Right atrium auricular region (tissue), 2 donors: ENCODE results near the gene NRXN3. TPM values are rescaled to one million over a fixed set of nuclear protein-coding genes. Genes with fewer than 3 reads are reported as not detected.

ENCODE experiments used
- DNase-seq: peaks from one replicate; pipeline ENCODE4 v3.0.0-alpha.2; 2019; ENCODE audit warnings: low spot score
- H3K27ac ChIP-seq, 2 donors: fragments of 200-600 bp; sonication (generic); 1 replicate in 1 of 2; 2 replicates in 1 of 2; pipeline ENCODE4 v1.5.1; 2016 to 2019
- H3K27me3 ChIP-seq, 2 donors: fragments of 200-600 bp; sonication (generic); one replicate each; pipeline versions ENCODE4 v1.5.1 to v1.6.0; 2017 to 2019
- H3K36me3 ChIP-seq: fragments of 200-600 bp; sonication (generic); one replicate; pipeline ENCODE4 v1.5.1; 2016
- H3K4me1 ChIP-seq, 2 donors: fragments of 200-600 bp; sonication (generic); one replicate each; pipeline versions ENCODE4 v1.5.1 to v1.6.0; 2017 to 2019
- H3K4me3 ChIP-seq, 2 donors: fragments of 200-600 bp; sonication (generic); 1 replicate in 1 of 2; 2 replicates in 1 of 2; pipeline ENCODE4 v1.5.1; 2017 to 2019; ENCODE audit warnings: mild to moderate bottlenecking in 1 of 2, moderate library complexity in 1 of 2
- H3K9me3 ChIP-seq, 2 donors: fragments of 200-600 bp; sonication (generic); one replicate each; pipeline ENCODE4 v1.5.1; 2019
- total RNA-seq, 2 donors: library from RNA; depleted of rRNA; stranded (reverse); fragments of >200 nt; gene quantifications; one replicate each; pipeline ENCODE4 v1.1.0, GENCODE V29; 2016
- TF ChIP-seq, protein P1 (sequence below), 2 donors: fragments of 200-600 bp; sonication (generic); IDR thresholded peaks; one replicate each; pipeline ENCODE4 v1.5.1; 2019; ENCODE audit warnings: antibody characterized with exemption in 2 of 2

NRXN3 gene
- total RNA-seq, 2 donors from 2014 or later, result 2.0 to 2.3 TPM

DNA sequence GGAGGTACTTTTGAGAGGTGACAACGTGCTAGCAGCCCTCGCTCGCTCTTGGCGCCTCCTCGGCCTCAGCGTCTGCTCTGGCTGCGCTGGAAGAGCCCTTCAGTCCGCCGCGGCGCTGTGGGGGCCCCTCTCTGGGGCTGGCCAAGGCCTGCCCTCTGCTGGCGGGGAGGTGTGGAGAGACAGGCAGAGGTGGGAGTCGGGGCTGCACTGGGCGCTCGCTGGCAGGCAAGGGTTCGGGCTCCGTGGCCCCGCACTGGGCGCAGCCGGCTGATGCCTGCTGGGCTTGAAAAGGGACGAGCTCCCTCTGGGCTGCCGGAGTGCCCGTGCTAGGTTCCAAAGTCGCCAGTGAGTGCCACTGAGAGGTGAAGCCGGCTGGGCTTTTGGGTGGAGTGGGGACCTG lies 1461.1 kb downstream of the NRXN3 start:
- DNase-seq, result no peak
- H3K36me3 ChIP-seq, result no peaks in the 10 kb centered on the region
- H3K9me3 ChIP-seq, result no peaks in the 10 kb centered on the region
- TF ChIP-seq, protein P1, sequence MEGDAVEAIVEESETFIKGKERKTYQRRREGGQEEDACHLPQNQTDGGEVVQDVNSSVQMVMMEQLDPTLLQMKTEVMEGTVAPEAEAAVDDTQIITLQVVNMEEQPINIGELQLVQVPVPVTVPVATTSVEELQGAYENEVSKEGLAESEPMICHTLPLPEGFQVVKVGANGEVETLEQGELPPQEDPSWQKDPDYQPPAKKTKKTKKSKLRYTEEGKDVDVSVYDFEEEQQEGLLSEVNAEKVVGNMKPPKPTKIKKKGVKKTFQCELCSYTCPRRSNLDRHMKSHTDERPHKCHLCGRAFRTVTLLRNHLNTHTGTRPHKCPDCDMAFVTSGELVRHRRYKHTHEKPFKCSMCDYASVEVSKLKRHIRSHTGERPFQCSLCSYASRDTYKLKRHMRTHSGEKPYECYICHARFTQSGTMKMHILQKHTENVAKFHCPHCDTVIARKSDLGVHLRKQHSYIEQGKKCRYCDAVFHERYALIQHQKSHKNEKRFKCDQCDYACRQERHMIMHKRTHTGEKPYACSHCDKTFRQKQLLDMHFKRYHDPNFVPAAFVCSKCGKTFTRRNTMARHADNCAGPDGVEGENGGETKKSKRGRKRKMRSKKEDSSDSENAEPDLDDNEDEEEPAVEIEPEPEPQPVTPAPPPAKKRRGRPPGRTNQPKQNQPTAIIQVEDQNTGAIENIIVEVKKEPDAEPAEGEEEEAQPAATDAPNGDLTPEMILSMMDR (IDR thresholded peaks at IDR 0.05), result no peak
- no peaks in the 10 kb centered on the region for H3K27me3 ChIP-seq
- no peak overlapping the region for H3K27ac ChIP-seq
- no peak overlapping the region for H3K4me3 ChIP-seq
- H3K4me1 ChIP-seq, result no peaks in the 10 kb centered on the region

DNA sequence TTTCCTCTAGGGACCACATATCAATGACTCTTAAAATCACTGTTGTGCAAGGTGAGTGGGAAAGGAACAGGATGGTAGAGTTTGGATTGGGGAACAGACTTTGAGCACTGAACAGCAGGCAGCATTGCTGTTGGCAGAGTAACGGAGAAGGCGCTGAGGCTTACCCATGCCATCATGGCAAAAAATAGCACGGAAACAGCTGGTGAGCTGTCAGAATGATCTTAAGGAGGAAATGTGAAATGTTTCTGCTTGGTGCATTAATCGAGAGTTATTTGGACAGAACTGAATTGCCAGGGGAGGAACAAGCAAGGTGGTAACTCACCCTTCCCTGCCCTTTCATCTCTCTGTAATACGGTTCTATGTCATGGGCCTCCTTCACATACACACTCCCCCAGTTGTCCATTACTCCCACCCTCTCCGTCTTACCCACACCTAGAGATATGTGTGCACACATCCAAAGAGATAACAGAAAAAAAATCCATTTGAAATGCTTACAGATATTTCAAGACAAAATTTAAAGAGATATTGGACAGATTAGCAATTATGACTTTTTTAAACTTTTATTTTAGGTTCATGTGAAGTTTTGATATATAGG lies 1468.6 kb downstream of the NRXN3 start:
- H3K27me3 ChIP-seq, result no peaks in the 10 kb centered on the region
- no peak overlapping the region for H3K27ac ChIP-seq
- DNase-seq, result no peak
- TF ChIP-seq, protein P1 (IDR thresholded peaks at IDR 0.05), result no peak
- no peaks in the 10 kb centered on the region for H3K9me3 ChIP-seq
- no peaks in the 10 kb centered on the region for H3K36me3 ChIP-seq
- H3K4me3 ChIP-seq, result no peak overlapping the region
- no peaks in the 10 kb centered on the region for H3K4me1 ChIP-seq

DNA sequence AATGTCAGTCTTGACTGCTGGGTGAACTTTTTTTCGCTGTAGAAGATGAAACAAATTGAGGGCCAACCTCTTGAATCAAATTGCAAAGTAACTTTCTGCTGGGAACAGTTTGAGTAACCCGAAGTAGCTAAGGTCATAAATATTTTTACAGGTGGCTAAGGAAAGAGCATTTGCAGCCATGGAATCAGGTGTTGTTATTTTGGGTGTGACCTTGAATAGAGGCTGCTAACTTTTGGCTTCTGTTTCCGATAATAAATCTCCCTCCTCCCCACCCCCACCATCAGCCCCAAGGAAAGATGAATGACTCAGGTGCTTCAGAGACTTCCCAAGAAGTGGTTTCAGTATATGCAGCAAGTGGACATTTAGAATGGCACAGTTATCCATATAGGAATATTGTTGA lies 1469.4 kb downstream of the NRXN3 start:
- H3K4me3 ChIP-seq, result no peak overlapping the region
- H3K27ac ChIP-seq, result no peak overlapping the region
- no peaks in the 10 kb centered on the region for H3K4me1 ChIP-seq
- H3K9me3 ChIP-seq, result no peaks in the 10 kb centered on the region
- no peaks in the 10 kb centered on the region for H3K36me3 ChIP-seq
- TF ChIP-seq, protein P1 (IDR thresholded peaks at IDR 0.05), result no peak
- DNase-seq, result no peak
- no peaks in the 10 kb centered on the region for H3K27me3 ChIP-seq

DNA sequence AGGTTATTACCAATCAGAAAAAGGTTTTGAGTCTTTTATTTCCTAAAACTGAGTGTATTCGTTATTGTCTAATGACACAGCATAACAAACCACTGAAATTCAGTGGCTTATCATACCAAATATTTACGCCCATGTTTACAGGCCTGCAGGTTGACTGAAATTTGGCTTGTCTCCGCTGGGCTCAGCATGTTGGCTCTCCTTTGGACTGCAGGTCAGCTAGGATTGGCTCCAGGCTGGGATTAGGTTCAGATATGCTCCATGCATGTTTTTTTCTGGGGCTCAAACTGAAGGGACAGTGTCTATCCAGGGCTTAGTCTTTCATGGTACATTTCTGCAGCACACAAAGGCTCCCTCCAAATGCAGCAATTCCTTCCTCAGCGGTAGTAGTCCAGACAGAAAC lies 1471.2 kb downstream of the NRXN3 start:
- Histone ChIP-seq H3K9me3 (no peaks in the 10 kb centered on the region), H3K27me3 (no peaks in the 10 kb centered on the region), H3K27ac (no peak overlapping the region), H3K4me1 (no peaks in the 10 kb centered on the region), H3K36me3 (no peaks in the 10 kb centered on the region), H3K4me3 (no peak overlapping the region)
- DNase-seq, result no peak
- TF ChIP-seq, protein P1 (IDR thresholded peaks at IDR 0.05), result no peak

DNA sequence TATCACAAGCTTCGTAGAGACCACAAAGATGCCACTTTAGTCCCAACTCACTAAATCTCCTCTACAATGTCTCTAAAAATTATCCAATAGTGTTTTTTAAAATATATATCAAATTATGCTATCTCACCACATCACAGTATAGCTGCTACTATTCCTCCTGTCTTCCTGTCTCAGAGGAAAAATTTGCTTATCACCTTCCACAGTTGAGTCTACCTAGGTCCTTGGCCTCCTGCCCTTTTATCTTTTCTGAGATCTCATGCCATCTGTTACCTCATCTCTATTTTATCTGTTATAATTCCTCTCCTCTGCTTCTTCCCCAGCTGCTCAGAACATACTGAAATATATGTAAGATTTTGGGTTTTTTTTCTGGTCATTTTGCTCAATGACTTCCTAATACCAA lies 1473.0 kb downstream of the NRXN3 start:
- no peaks in the 10 kb centered on the region for H3K9me3 ChIP-seq
- no peaks in the 10 kb centered on the region for H3K4me1 ChIP-seq
- no peak overlapping the region for H3K27ac ChIP-seq
- no peaks in the 10 kb centered on the region for H3K27me3 ChIP-seq
- no peak overlapping the region for H3K4me3 ChIP-seq
- no peak for DNase-seq
- TF ChIP-seq, protein P1 (IDR thresholded peaks at IDR 0.05), result no peak
- H3K36me3 ChIP-seq, result no peaks in the 10 kb centered on the region

DNA sequence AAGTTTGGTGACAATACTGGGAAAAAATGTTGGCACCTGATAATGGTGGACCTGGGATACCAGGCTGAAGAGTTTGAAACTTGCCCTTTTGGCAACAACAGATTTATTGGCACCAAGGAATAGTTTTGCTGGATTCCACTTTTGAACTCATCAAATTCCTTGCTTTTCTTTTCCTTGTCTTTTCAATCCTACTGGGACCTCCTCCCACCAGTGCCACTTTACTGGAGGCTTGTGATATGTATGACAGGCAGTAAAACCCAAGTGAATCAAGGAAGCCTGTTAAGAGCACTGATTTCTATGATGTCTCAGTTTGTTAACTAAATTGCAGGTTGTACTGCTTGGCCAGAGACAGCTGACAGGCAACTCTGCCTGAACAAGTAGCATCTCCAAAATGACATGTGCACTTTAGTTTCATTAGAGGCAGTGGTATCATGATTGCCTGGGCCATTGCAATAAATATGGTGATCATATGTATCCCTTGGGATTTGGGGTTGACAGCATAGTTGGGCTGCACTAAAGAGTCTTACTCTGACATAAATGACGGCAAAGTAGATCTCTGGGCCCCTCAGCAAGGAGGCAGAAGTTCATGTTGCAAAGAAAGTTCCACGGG lies 1475.7 kb downstream of the NRXN3 start:
- H3K4me3 ChIP-seq, result no peak overlapping the region
- H3K27ac ChIP-seq, result no peak overlapping the region
- no peaks in the 10 kb centered on the region for H3K9me3 ChIP-seq
- no peaks in the 10 kb centered on the region for H3K4me1 ChIP-seq
- no peaks in the 10 kb centered on the region for H3K36me3 ChIP-seq
- TF ChIP-seq, protein P1 (IDR thresholded peaks at IDR 0.05), result no peak
- DNase-seq, result no peak
- H3K27me3 ChIP-seq, result no peaks in the 10 kb centered on the region
